ENCODE results near the gene CLEC18A.

The CLEC18A gene

GRCh38 chr16:69910964-69911363 is 40.2 kb upstream of the CLEC18A start:
- no peak for FAIRE-seq
- DNase-seq (ENCODE audit: insufficient read length, low spot score), result no peak
- no peak for TF ChIP-seq CTCF (IDR thresholded peaks at IDR 0.05; ENCODE audit: insufficient read depth, missing control alignments)

GRCh38 chr16:69916462-69916861 is 34.7 kb upstream of the CLEC18A start:
- no peak for TF ChIP-seq CTCF (IDR thresholded peaks at IDR 0.05; ENCODE audit: insufficient read depth, missing control alignments)
- DNase-seq (ENCODE audit: insufficient read length, low spot score) (no peak), FAIRE-seq (no peak)

DNA sequence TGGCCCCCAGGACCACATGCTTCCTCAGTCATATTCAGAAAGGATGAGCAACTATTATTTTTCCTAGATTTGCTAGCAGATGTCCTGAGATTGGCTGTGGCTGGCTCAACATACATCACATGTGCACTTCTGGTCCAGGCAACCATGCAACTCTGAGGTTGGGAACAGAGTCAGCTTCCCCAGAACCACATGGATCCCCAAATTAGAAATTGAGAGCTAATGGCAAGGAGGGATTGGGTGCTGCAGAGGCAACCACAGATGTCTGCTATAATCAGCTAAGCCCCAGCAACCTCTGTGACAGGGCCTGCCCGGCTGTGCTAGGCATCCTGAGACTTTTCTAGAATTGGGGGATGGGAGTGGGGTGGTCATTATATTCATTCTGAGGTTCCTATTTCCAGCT is 33.8 kb upstream of the CLEC18A start:
- DNase-seq (ENCODE audit: insufficient read length, low spot score), result no peak
- no peak for FAIRE-seq
- TF ChIP-seq CTCF (IDR thresholded peaks at IDR 0.05; ENCODE audit: insufficient read depth, missing control alignments), result no peak

GRCh38 chr16:69917739-69918138 is 33.4 kb upstream of the CLEC18A start:
- no peak for TF ChIP-seq CTCF (IDR thresholded peaks at IDR 0.05; ENCODE audit: insufficient read depth, missing control alignments)
- no peak for FAIRE-seq
- no peak for DNase-seq (ENCODE audit: insufficient read length, low spot score)

- DNase-seq (ENCODE audit: insufficient read length, low spot score), result no peak
- no peak for FAIRE-seq
- no peak for TF ChIP-seq CTCF (IDR thresholded peaks at IDR 0.05; ENCODE audit: insufficient read depth, missing control alignments)
Measured at GRCh38 chr16:69918241-69918640, 32.9 kb upstream of the CLEC18A start.

GRCh38 chr16:69921127-69921526 is 30.0 kb upstream of the CLEC18A start:
- DNase-seq (ENCODE audit: insufficient read length, low spot score) (no peak), FAIRE-seq (no peak)
- TF ChIP-seq CTCF (IDR thresholded peaks at IDR 0.05; ENCODE audit: insufficient read depth, missing control alignments), result no peak

DNA sequence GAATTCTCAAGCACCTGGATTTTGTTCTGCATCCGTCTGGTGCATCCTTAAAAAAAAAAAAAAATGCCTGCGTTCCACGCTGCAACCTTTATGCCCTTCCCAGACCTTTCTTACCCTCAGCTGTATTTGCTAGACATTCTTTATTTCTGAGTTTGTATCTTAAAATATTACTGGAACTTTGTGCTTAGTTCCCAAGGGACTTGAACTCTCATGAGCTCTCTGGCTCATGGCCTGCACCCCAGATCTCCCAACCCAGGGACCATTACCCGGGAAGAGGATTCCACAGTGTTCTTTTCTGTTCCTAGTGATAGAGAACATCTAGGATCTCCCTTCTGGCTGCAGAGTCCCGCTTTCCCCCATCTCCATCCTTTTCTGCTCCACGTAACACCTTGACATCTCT is 28.9 kb upstream of the CLEC18A start:
- no peak for TF ChIP-seq CTCF (IDR thresholded peaks at IDR 0.05; ENCODE audit: insufficient read depth, missing control alignments)
- FAIRE-seq, result no peak

More for the DNA sequence above, 28.9 kb upstream of the CLEC18A start:
- no peak for DNase-seq (ENCODE audit: insufficient read length, low spot score)
